ENCODE results near the gene SEPTIN12.

- no peak for TF ChIP-seq CTCF (IDR thresholded peaks at IDR 0.05)
- TF ChIP-seq POLR2A (IDR thresholded peaks at IDR 0.05) = no peak
Measured at GRCh38 chr16:4826526-4826925, 38.4 kb upstream of the SEPTIN12 start.

Data from thyroid gland (tissue), 4 donors.